ENCODE results near the gene SPTBN1.

SPTBN1 gene

GRCh38 chr2:54617409-54617808 lies 161.3 kb downstream of the SPTBN1 start:
- DNase-seq = no peak

GRCh38 chr2:54618646-54619565 lies 162.8 kb downstream of the SPTBN1 start:
- DNase-seq = no peak

GRCh38 chr2:54619660-54620231 lies 163.6 kb downstream of the SPTBN1 start:
- DNase-seq = no peak

- no peak for DNase-seq
Measured at GRCh38 chr2:54620948-54621347, 164.8 kb downstream of the SPTBN1 start.

- no peak for DNase-seq
Measured at GRCh38 chr2:54624591-54625071, 168.5 kb downstream of the SPTBN1 start.

GRCh38 chr2:54626131-54626530 lies 170.0 kb downstream of the SPTBN1 start:
- no peak for DNase-seq

- DNase-seq = no peak
Measured at GRCh38 chr2:54626884-54627283, 170.8 kb downstream of the SPTBN1 start.

- DNase-seq = no peak
Measured at GRCh38 chr2:54627973-54628372, 171.8 kb downstream of the SPTBN1 start.

- DNase-seq = no peak
Measured at GRCh38 chr2:54628418-54628817, 172.3 kb downstream of the SPTBN1 start.

- no peak for DNase-seq
Measured at GRCh38 chr2:54628957-54629356, 172.8 kb downstream of the SPTBN1 start.

- DNase-seq = no peak
Measured at GRCh38 chr2:54629390-54629789, 173.3 kb downstream of the SPTBN1 start.

- DNase-seq = no peak
Measured at GRCh38 chr2:54629914-54630857, 174.1 kb downstream of the SPTBN1 start.

GRCh38 chr2:54630858-54631497 lies 174.9 kb downstream of the SPTBN1 start:
- no peak for DNase-seq

GRCh38 chr2:54631755-54632154 lies 175.6 kb downstream of the SPTBN1 start:
- DNase-seq = no peak

GRCh38 chr2:54632733-54633692 lies 176.9 kb downstream of the SPTBN1 start:
- no peak for DNase-seq

- DNase-seq = no peak
Measured at GRCh38 chr2:54634021-54634420, 177.9 kb downstream of the SPTBN1 start.

- DNase-seq = no peak
Measured at GRCh38 chr2:54634564-54635511, 178.7 kb downstream of the SPTBN1 start.

GRCh38 chr2:54635554-54636152 lies 179.5 kb downstream of the SPTBN1 start:
- no peak for DNase-seq

- DNase-seq = no peak
Measured at GRCh38 chr2:54636415-54637139, 180.4 kb downstream of the SPTBN1 start.

All from NCI-H1694 treated with DMSO at 0.1 percent for 48 hours (cell line).